ENCODE results near the gene USP31. TPM values are rescaled to one million over a fixed set of nuclear protein-coding genes. Genes with fewer than 3 reads are reported as not detected.
A peak's percentile ranks its signal among the peaks of the same experiment; 100 is the strongest.
"Not testable (repeated sequence)": the region's sequence is repeated elsewhere in the genome, so short reads cannot be mapped to it uniquely, and the experiment has no call there.

The USP31 gene
- total RNA-seq, 4 donors from 2014 or later = 7.8 to 29.9 (median 11.0) TPM

GRCh38 chr16:23104032-23104955 lies 45.0 kb downstream of the USP31 start:
- Histone ChIP-seq H3K4me3 (no peak overlapping the region), H3K27me3 (no peaks in the 10 kb centered on the region), H3K4me1 (peaks cover 0 to 21% (median 0%) of the 10 kb centered on the region in 3 donors), H3K36me3 (peaks cover 0 to 80% (median 7%) of the 10 kb centered on the region in 3 donors), H3K27ac (peak overlapping the region in 3 of 4 donors; percentile 6 to 68 (median 24)), H3K9me3 (no peaks in the 10 kb centered on the region)
- WGBS, 2 donors = 74 to 79% methylated on average over 7 of the region's 7 CpGs
- intact Hi-C loops (cut with DNase I) = no loop called here
- no peak for TF ChIP-seq POLR2A (IDR thresholded peaks at IDR 0.05)
- DNase-seq = no peak

- TF ChIP-seq CTCF (IDR thresholded peaks at IDR 0.05) = no peak
- TF ChIP-seq POLR2A (IDR thresholded peaks at IDR 0.05) = no peak
- WGBS, 2 donors = 41 to 56% methylated on average over 3 of the region's 3 CpGs
- no peak overlapping the region for H3K4me3 ChIP-seq
- no peak for DNase-seq
- peak overlapping the region in 3 of 4 donors; percentile 6 to 68 (median 24) for H3K27ac ChIP-seq
- H3K9me3 ChIP-seq = no peaks in the 10 kb centered on the region
- H3K4me1 ChIP-seq = peaks cover 0 to 21% (median 0%) of the 10 kb centered on the region in 3 donors
- intact Hi-C loops (cut with DNase I) = no loop called here
- no peaks in the 10 kb centered on the region for H3K27me3 ChIP-seq
- H3K36me3 ChIP-seq = peaks cover 0 to 80% (median 7%) of the 10 kb centered on the region in 3 donors
Observed at GRCh38 chr16:23103603-23104002, 45.6 kb downstream of the USP31 start.

GRCh38 chr16:23101012-23101550 lies 48.2 kb downstream of the USP31 start:
- DNase-seq = no peak
- H3K9me3 ChIP-seq = no peaks in the 10 kb centered on the region
- no peak overlapping the region for H3K27ac ChIP-seq
- no peaks in the 10 kb centered on the region for H3K27me3 ChIP-seq
- peaks cover 0 to 61% (median 7%) of the 10 kb centered on the region in 3 donors for H3K36me3 ChIP-seq
- TF ChIP-seq POLR2A (IDR thresholded peaks at IDR 0.05) = no peak
- TF ChIP-seq CTCF (IDR thresholded peaks at IDR 0.05) = no peak
- peaks cover 0 to 17% (median 0%) of the 10 kb centered on the region in 3 donors for H3K4me1 ChIP-seq
- H3K4me3 ChIP-seq = no peak overlapping the region
- 84 to 87% methylated on average over 5 of the region's 5 CpGs for WGBS, 2 donors
- intact Hi-C loops (cut with DNase I) = no loop called here

GRCh38 chr16:23096450-23096849 lies 52.8 kb downstream of the USP31 start:
- DNase-seq = not testable (repeated sequence)
- WGBS, 2 donors = 61 to 83% methylated on average over 2 of the region's 2 CpGs

GRCh38 chr16:23094136-23094535 lies 55.1 kb downstream of the USP31 start:
- intact Hi-C loops (cut with DNase I); H3K27ac ChIP-seq; DNase-seq; H3K9me3 ChIP-seq; H3K4me3 ChIP-seq; H3K4me1 ChIP-seq; H3K27me3 ChIP-seq: not testable (repeated sequence)
- no CpG with 5 or more reads among the region's 5 CpGs for WGBS, 2 donors
- peaks cover 0 to 54% (median 0%) of the 10 kb centered on the region in 3 donors for H3K36me3 ChIP-seq

More at GRCh38 chr16:23096450-23096849, 52.8 kb downstream of the USP31 start:
- intact Hi-C loops (cut with DNase I); H3K27ac ChIP-seq; H3K27me3 ChIP-seq; H3K4me3 ChIP-seq; H3K4me1 ChIP-seq; H3K9me3 ChIP-seq: not testable (repeated sequence)
- peaks cover 0 to 58% (median 0%) of the 10 kb centered on the region in 3 donors for H3K36me3 ChIP-seq

GRCh38 chr16:23092801-23093117 lies 56.5 kb downstream of the USP31 start:
- TF ChIP-seq CTCF (IDR thresholded peaks at IDR 0.05) (no peak), POLR2A (IDR thresholded peaks at IDR 0.05) (no peak)
- no peak overlapping the region for H3K27ac ChIP-seq
- 92 to 96% methylated on average over 1 of the region's 1 CpG for WGBS, 2 donors
- no peaks in the 10 kb centered on the region for H3K27me3 ChIP-seq
- no peaks in the 10 kb centered on the region for H3K9me3 ChIP-seq
- no peaks in the 10 kb centered on the region for H3K4me1 ChIP-seq
- intact Hi-C loops (cut with DNase I) = no loop called here
- no peak for DNase-seq
- H3K36me3 ChIP-seq = peaks cover 0 to 67% (median 0%) of the 10 kb centered on the region in 3 donors
- H3K4me3 ChIP-seq = no peak overlapping the region

All from esophagus squamous epithelium (tissue), 5 donors.